ENCODE data around the gene CELF6. TPM values are rescaled to one million over a fixed set of nuclear protein-coding genes. Genes with fewer than 3 reads are reported as not detected.

The CELF6 gene
- total RNA-seq, 4 donors from 2014 or later = 0.13 to 2.4 (median 0.49) TPM; not detected in 1

DNA sequence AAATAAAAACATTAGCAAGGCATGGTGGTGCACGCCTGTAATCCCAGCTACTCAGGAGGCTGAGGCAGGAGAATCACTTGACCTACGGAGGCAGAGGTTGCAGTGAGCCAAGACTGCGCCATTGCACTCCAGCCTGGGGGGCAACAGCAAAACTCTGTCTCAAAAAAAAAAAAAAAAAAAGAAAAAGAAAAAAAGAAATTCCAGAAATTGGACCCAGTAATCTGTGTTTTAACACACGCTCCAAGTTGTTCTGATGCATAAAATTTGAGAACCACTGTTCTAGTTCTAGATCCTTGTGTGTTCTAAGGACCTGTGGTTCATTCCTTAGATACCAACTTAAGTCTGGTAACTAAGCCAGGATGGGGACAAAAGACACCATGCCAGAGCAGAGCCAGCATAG lies 50.2 kb downstream of the CELF6 start:
- intact Hi-C loops (cut with DNase I; ENCODE audit: low total_unique reads) = no loop called here
- no peak for TF ChIP-seq POLR2A (IDR thresholded peaks at IDR 0.05)
- TF ChIP-seq, protein P1, sequence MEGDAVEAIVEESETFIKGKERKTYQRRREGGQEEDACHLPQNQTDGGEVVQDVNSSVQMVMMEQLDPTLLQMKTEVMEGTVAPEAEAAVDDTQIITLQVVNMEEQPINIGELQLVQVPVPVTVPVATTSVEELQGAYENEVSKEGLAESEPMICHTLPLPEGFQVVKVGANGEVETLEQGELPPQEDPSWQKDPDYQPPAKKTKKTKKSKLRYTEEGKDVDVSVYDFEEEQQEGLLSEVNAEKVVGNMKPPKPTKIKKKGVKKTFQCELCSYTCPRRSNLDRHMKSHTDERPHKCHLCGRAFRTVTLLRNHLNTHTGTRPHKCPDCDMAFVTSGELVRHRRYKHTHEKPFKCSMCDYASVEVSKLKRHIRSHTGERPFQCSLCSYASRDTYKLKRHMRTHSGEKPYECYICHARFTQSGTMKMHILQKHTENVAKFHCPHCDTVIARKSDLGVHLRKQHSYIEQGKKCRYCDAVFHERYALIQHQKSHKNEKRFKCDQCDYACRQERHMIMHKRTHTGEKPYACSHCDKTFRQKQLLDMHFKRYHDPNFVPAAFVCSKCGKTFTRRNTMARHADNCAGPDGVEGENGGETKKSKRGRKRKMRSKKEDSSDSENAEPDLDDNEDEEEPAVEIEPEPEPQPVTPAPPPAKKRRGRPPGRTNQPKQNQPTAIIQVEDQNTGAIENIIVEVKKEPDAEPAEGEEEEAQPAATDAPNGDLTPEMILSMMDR (IDR thresholded peaks at IDR 0.05 in 4 of 5, conservative IDR thresholded peaks at IDR 0.05 in 1 of 5) = no peak

DNA sequence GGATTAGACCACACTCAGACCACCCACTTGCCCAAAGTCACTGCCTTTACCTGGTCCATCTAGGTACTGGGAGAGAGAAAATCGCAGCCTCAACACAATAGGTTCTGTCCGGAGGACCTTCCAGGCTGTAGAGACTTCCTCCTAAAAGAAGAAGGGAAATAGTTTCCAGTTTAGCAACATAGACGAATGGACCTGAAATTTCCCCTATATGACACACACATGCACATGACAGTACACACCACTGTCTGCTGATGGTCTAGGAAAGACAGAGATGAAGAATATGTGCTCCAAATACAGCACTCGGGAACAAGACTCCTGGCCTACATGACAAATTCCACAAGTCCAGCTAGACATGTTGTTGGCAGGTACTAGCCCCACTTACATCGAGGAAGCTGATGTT lies 54.9 kb downstream of the CELF6 start:
- H3K27me3 ChIP-seq = no peaks in the 10 kb centered on the region
- no peaks in the 10 kb centered on the region for H3K9me3 ChIP-seq
- ATAC-seq (no peak), DNase-seq (no peak)
- H3K27ac ChIP-seq = no peak overlapping the region
- intact Hi-C loops (cut with DNase I; ENCODE audit: low total_unique reads) (no loop called here), in situ Hi-C loops (cut with MboI; ENCODE audit: low sequenced_read_pairs in 4 of 4) (no loop called here)
- peaks cover 7 to 88% of the 10 kb centered on the region in 2 donors for H3K36me3 ChIP-seq
- TF ChIP-seq, protein P1 (IDR thresholded peaks at IDR 0.05 in 4 of 5, conservative IDR thresholded peaks at IDR 0.05 in 1 of 5) = no peak
- TF ChIP-seq POLR2A (IDR thresholded peaks at IDR 0.05) = no peak
- no peak overlapping the region for H3K4me3 ChIP-seq
- peaks cover 1 to 6% of the 10 kb centered on the region in 2 donors for H3K4me1 ChIP-seq

More for the DNA sequence above, 50.2 kb downstream of the CELF6 start:
- Histone ChIP-seq H3K36me3 (peaks cover 4 to 45% of the 10 kb centered on the region in 2 donors), H3K9me3 (no peaks in the 10 kb centered on the region), H3K27ac (no peak overlapping the region), H3K4me3 (no peak overlapping the region), H3K4me1 (peaks cover 26 to 29% of the 10 kb centered on the region in 2 donors), H3K27me3 (no peaks in the 10 kb centered on the region)
- DNase-seq (no peak), ATAC-seq (no peak)
- in situ Hi-C loops (cut with MboI; ENCODE audit: low sequenced_read_pairs in 4 of 4) = loop anchor here (5.0 to 10.0 kb wide), 4 partner anchors 32 to 75 kb away; partner anchors contain the start of gene GRAMD2A (in 1 of the 4)

DNA sequence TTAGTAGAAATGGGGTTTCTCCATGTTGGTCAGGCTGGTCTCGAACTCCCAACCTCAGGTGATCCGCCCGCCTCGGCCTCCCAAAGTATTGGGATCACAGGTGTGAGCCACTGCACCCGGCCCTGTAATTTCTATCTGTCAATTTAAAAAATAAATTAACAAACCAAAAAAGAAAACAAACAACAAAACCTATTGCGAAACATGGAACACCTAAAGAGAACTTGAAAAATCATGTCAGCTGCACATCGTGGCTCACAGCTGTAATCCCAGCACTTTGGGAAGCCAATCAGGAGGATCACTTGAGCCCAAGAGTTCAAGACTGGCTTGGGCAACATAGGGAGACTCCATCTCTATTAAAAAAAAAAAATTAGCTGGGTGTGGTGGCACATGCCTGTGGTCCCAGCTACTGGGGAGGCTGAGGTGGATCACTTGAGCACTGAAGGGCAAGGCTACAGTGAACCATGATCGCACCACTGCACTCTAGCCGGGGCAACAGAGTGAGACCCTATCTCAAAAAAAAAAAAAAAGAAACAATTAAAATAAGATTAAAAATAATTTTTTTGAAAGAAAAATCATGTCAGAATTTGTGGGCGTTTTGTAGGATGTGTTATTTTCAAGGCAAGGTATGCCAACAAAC lies 67.2 kb downstream of the CELF6 start:
- H3K4me3 ChIP-seq = no peak overlapping the region
- ATAC-seq = no peak
- no peaks in the 10 kb centered on the region for H3K9me3 ChIP-seq
- no peak for DNase-seq
- in situ Hi-C loops (cut with MboI; ENCODE audit: low sequenced_read_pairs in 4 of 4) = no loop called here
- H3K27me3 ChIP-seq = no peaks in the 10 kb centered on the region
- intact Hi-C loops (cut with DNase I; ENCODE audit: low total_unique reads) = no loop called here
- no peaks in the 10 kb centered on the region for H3K4me1 ChIP-seq
- no peak overlapping the region for H3K27ac ChIP-seq
- peaks cover 7 to 96% of the 10 kb centered on the region in 2 donors for H3K36me3 ChIP-seq
- TF ChIP-seq, protein P1 (IDR thresholded peaks at IDR 0.05 in 4 of 5, conservative IDR thresholded peaks at IDR 0.05 in 1 of 5) = no peak
- TF ChIP-seq POLR2A (IDR thresholded peaks at IDR 0.05) = no peak

DNA sequence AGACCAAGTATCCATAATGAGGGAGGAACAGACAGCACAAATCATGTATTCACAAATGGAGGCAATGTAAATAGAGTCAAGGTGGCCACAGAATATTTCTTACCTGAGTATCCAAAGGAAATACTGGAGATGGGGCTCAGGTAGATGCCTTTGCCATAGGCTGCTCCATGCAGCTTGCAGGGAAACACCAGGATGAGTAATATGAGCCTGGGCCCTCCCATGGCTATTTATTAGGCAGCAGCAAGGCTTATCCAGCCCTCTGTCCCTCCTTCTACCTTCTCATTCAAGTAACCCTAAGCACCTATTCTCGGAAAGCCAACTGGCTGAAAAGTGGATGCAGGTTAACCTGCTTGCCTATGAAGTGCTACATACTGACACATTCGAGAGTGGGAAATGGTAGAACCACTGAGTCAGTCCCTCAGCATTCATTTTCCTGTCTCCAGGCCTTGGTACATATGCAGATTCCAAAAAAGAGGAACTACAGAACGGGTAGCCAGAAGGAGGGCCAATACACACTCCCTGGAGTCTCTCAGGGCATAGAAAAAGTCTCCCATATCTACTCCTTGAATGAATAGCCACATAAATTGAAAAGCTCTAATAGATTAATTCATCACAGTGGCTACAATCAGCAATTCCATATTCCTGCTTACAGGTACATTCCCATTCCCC lies 70.7 kb downstream of the CELF6 start:
- DNase-seq = no peak
- intact Hi-C loops (cut with DNase I; ENCODE audit: low total_unique reads) = no loop called here

More for the DNA sequence above, 70.7 kb downstream of the CELF6 start:
- no peak for ATAC-seq
- H3K4me3 ChIP-seq = no peak overlapping the region
- no peak overlapping the region for H3K27ac ChIP-seq
- no peaks in the 10 kb centered on the region for H3K9me3 ChIP-seq
- peaks cover 0 to 85% of the 10 kb centered on the region in 2 donors for H3K36me3 ChIP-seq
- TF ChIP-seq POLR2A (IDR thresholded peaks at IDR 0.05) = no peak
- TF ChIP-seq, protein P1 (IDR thresholded peaks at IDR 0.05 in 4 of 5, conservative IDR thresholded peaks at IDR 0.05 in 1 of 5) = no peak
- no peaks in the 10 kb centered on the region for H3K4me1 ChIP-seq
- H3K27me3 ChIP-seq = no peaks in the 10 kb centered on the region
- in situ Hi-C loops (cut with MboI; ENCODE audit: low sequenced_read_pairs in 4 of 4) = no loop called here

Measured in gastrocnemius medialis (tissue), 4 donors.